Left ventricle myocardium superior (tissue), 1 donor: ENCODE results near the gene OR2H2. TPM values are rescaled to one million over a fixed set of nuclear protein-coding genes. Genes with fewer than 3 reads are reported as not detected.
A peak's percentile ranks its signal among the peaks of the same experiment; 100 is the strongest.

ENCODE experiments used
- ATAC-seq: fragments of 200-7000 bp; cut with Tn5 transposase; one replicate; pipeline ENCODE4 v1.9.1; 2020; ENCODE audit warnings: mild to moderate bottlenecking, moderate library complexity
- DNase-seq: peaks from one replicate; pipeline ENCODE4 v3.0.0-alpha.2; 2020
- intact Hi-C: fragments of 100-400 bp; cut with micrococcal nuclease; formaldehyde crosslinking; loops from one replicate; pipeline ENCODE4 v1.11.0; 2022
- total RNA-seq: library from RNA; stranded (reverse); fragmentation: NEBNext Ultra II Directional; extraction: Animal tissue kit (Norgen Biotek cat#: 25700); gene quantifications from one replicate; pipeline ENCODE4 v1.2.1, GENCODE V29; 2021
- donor health status: DM: no; HTN: yes; CAD: no; lungs with severe emphysema.

Gene OR2H2
- total RNA-seq, 1 donor from 2014 or later, result not detected

DNA sequence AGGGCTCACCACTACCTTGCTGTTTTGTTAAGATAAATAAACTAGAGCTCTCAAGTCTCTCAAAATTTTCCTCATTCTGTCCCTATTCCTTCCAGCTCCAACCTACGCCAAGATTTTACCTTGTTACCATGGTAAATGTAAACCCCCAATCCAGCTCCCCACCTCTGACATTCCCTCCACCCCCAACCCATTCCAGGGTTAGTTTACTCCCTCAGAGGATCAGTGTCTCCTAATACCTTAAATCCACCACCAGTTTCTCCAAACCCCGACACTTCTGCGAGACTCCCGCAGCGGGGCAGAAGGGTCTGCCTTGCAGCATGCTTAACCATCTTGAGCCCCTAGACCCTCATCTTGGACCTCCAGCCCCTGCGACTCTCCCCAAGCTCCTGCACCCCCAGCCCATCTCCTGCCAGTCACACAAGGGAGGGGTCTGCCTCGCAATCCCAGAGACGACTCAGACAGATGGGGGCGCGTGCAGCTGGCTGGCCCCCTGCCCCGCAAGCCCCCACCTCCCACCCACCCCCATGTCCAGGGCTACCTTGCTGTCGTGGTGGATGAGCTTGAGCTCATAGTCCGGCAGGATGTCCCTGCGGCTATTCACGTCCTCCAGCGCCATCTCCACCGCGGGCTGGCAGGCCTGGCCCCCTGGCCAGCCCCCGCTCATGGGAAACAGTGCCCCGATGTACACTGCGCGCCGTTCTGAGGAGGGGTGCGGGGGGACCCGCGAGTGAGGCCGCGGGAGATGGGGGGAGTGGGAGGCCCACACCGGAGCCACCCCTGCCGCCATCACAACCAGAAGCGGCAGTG is 42.2 kb downstream of the OR2H2 start:
- intact Hi-C loops, result no loop called here
- no peak for DNase-seq

DNA sequence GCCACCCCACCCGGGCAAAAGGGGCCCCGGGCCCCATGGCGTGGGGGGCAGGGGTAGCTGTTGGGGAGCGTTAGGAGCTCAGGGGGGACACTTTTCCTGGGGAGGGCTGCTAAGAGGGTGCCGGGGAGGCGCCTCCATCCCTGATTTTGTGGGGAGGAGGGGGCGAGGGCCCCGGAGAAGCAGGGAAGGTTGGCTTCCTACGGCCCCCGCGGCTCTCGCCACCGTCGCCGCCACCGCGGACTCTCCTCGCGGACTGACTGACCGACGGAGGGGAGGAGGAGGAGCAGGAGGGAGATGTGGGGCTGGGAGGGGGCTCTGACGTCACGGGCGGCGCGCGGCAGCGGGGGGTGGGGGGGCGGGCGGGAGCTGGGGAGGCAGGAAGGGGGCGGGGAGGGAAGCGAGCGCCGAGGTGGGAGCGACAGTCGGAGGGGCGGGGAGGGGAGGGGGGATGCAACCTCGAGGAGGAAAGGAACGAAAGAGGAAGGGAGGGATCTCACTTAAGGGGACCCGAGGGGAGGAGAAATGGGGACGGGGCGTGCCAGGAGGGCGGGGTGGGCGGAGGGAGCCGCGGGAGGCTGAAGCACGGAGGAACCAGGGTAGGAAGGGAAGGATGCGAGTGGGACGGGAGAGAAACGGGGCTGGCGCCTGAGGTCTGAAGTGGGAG is 43.0 kb downstream of the OR2H2 start:
- intact Hi-C loops, result no loop called here
- peak; percentile 84 for DNase-seq
- ATAC-seq, result peak; percentile 60

More for the DNA sequence above, 42.2 kb downstream of the OR2H2 start:
- ATAC-seq, result peak; percentile 1

DNA sequence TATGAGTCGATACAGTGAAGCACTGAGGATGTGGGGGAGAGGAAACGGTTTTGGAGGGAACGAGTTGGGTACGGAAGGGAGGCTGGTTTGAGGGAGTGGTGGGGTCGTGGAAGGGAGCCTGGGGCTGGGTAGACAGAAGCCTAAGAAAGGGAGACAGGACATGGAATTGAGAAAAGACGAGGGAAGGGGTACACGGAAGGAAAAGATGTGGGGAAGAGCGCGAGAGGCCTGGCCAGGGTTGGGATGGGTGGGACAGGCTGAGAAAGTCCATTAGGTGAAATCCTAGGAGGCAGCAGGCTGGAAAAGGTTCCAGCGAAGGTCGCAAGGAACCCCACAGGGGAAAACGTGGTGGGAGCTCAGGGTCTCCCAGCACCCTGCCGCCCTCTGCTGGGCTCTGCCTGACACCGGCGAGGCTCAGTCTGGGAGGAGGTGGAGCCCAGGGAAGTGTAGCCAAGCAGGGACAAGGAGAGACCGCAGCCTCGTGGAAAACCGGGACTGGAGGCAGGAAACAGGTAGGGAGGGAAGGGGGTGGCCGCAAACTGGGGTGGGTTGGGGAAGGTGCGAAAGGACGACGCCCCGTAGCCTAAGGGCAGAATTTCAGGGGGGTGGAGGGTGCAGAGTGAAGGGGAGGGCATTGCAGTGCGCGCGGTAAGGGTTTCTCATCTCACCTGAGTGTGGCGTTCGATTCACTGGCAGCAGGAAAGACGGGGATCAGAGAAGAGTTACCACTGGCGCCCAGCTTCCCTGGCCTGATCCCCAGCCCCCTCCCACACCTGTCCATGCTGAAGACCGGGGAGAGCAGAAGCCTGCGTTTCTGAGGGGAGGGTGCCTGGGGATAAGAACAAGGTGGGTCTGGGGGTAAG is 43.7 kb downstream of the OR2H2 start:
- intact Hi-C loops, result no loop called here
- ATAC-seq, result peak; percentile 57
- peak; percentile 84 for DNase-seq

GRCh38 chr6:29629571-29629970 is 44.6 kb downstream of the OR2H2 start:
- intact Hi-C loops, result no loop called here
- no peak for ATAC-seq
- DNase-seq, result no peak

GRCh38 chr6:29630315-29630714 is 45.4 kb downstream of the OR2H2 start:
- intact Hi-C loops, result no loop called here
- ATAC-seq (no peak), DNase-seq (no peak)

GRCh38 chr6:29631209-29631810 is 46.4 kb downstream of the OR2H2 start:
- intact Hi-C loops, result no loop called here
- no peak for ATAC-seq
- peak; percentile 42 for DNase-seq

GRCh38 chr6:29631860-29632731 is 47.2 kb downstream of the OR2H2 start:
- intact Hi-C loops, result no loop called here
- peak; percentile 60 for ATAC-seq
- DNase-seq, result peak; percentile 83

DNA sequence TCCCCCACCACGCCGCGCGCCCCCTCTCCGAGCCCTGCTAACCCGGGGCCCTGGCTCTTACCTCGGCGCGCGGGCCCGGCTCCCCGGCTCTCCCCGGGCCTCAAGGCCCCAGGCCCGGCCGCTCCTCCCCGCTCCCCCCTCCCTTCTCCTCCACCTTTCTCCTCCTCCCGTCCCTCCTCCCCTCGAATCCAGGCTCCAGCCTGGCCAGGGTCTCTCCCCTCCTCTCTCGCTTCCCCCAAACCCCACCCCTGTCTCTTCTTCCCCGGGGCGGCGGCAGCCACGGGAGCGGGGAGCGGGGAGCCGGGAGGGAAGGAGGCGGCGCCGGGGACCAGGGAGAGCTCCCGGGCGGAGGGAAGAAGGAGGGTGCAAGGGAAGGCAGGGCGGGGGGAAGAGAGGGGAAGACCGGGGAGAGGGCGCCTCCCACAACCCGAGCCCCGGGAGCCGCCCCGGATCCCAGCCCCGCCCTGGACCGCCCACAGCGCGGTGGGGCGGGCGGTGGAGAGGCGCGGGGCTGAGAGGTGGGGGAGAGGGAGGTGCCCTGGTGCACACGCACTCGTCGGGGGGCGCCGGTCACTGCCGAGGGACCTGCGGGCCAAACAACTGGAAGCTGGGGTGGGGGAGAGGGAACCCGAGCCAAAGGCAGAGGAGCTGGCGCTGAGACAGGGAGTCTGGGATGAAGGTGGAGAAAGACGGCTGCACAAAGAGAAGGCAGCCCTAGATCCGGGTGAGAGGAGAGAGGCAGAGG is 48.0 kb downstream of the OR2H2 start, which contains the start of gene GABBR1:
Gene GABBR1 (minus strand): TSS at position 395 of the 745 bp plus-strand sequence. CDS start 798 bp downstream, outside the sequence.
- intact Hi-C loops, result no loop called here
- DNase-seq (peak; percentile 90), ATAC-seq (peak; percentile 94)

DNA sequence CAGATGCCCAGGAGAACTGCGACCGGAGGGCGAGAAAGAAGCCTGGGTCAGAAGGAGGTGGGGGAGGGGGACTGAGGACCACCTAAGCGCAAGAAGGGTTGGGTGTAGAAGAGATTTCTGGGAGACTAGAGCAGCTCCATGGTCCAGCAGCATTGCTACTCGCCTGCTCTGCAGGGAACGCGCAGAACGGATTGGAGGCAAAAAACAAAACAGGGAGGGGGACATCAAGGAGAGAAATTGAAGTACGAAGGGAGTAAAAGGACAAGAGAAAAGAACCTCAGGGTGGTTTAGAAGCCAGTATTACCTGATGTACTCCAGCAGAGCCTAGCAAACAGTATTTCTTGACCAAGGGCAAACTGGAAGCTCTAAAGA is 48.6 kb downstream of the OR2H2 start:
- intact Hi-C loops, result no loop called here
- DNase-seq (no peak), ATAC-seq (peak; percentile 8)

DNA sequence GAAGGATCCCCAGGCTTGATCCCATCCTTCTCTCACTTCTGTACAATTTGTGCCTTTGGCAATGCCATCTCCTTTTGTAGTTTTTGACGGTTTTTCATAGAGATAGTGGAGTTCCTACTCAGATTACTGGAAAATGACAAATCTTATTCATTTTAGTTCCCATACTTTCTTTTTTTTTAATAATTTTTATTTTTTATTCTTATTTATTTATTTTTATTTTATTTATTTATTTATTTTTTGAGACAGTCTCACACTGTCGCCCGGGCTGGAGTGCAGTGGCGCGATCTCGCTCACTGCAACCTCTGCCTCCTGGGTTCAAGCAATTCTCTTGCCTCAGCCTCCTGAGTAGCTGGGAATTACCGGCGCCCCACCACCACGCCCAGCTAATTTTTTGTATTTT is 52.3 kb downstream of the OR2H2 start:
- ATAC-seq (no peak), DNase-seq (no peak)
- intact Hi-C loops, result no loop called here

Other genes starting within 250 kb of the OR2H2 start
- gene OR5V1, start 216.3 kb upstream of the OR2H2 start, total RNA-seq, result not detected
- not detected for gene OR12D3, start 209.8 kb upstream of the OR2H2 start, total RNA-seq
- gene OR12D2, start 189.5 kb upstream of the OR2H2 start, total RNA-seq, result not detected
- gene OR12D1, start 170.2 kb upstream of the OR2H2 start, total RNA-seq, result not detected
- gene OR10C1, start 145.8 kb upstream of the OR2H2 start, total RNA-seq, result not detected
- gene OR11A1, start 128.1 kb upstream of the OR2H2 start, total RNA-seq, result not detected
- not detected for gene OR2H1, start 128.0 kb upstream of the OR2H2 start, total RNA-seq
- 0.40 TPM for gene MAS1L, start 97.2 kb upstream of the OR2H2 start, total RNA-seq
- gene UBD, start 25.4 kb upstream of the OR2H2 start, total RNA-seq, result not detected
- 22.6 TPM for gene GABBR1, start 48.1 kb downstream of the OR2H2 start, total RNA-seq
- gene MOG, start 72.0 kb downstream of the OR2H2 start, total RNA-seq, result 5.4 TPM
- gene ZFP57, start 96.0 kb downstream of the OR2H2 start, total RNA-seq, result not detected
- 32.3 TPM for gene HLA-F, start 138.3 kb downstream of the OR2H2 start, total RNA-seq
- not detected for gene HLA-G, start 242.7 kb downstream of the OR2H2 start, total RNA-seq